A673 (cell line): ENCODE measurements around the gene TMEM214.

Experiments used
- EZH2 ChIP-seq: fragments of 200-600 bp; sonication (generic); IDR thresholded peaks from 2 replicates; pipeline ENCODE4 v1.6.1; 2017; ENCODE audit warnings: borderline replicate concordance, low read depth, mild to moderate bottlenecking, mixed read lengths, antibody characterized with exemption, low read length; ENCODE audit not compliant: poor library complexity, severe bottlenecking
- TF ChIP-seq, protein P1 (sequence below): fragments of 300-800, 200-600 bp; sonication (generic); conservative IDR thresholded peaks from 2 replicates; pipeline ENCODE4 v1.5.1; 2017; ENCODE audit warnings: low read depth, mild to moderate bottlenecking, antibody characterized with exemption, low read length, moderate library complexity, mixed read lengths

DNA sequence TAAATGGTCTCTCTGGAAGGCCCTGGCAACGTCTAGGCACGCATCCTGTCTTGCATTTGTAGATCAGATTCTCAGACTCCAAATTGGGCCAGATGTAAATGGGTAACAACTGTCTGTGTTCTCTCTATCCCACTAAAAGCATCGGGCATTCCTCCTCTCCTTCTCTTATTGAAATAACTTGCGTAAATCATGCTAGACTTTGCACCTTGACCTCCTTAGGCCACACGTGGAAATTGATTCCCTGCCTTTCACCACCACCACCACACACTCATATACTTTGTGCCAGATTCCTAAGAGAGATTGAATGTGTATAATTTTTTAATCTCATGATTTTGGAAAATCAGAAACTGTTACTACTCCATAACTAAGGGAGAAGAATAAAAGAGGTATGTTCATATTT, 41.0 kb upstream of the TMEM214 start:
- TF ChIP-seq, protein P1, sequence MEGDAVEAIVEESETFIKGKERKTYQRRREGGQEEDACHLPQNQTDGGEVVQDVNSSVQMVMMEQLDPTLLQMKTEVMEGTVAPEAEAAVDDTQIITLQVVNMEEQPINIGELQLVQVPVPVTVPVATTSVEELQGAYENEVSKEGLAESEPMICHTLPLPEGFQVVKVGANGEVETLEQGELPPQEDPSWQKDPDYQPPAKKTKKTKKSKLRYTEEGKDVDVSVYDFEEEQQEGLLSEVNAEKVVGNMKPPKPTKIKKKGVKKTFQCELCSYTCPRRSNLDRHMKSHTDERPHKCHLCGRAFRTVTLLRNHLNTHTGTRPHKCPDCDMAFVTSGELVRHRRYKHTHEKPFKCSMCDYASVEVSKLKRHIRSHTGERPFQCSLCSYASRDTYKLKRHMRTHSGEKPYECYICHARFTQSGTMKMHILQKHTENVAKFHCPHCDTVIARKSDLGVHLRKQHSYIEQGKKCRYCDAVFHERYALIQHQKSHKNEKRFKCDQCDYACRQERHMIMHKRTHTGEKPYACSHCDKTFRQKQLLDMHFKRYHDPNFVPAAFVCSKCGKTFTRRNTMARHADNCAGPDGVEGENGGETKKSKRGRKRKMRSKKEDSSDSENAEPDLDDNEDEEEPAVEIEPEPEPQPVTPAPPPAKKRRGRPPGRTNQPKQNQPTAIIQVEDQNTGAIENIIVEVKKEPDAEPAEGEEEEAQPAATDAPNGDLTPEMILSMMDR = no peak
- TF ChIP-seq EZH2 = no peak
